Measurements from ENCODE around the gene UBE2QL1.

DNA sequence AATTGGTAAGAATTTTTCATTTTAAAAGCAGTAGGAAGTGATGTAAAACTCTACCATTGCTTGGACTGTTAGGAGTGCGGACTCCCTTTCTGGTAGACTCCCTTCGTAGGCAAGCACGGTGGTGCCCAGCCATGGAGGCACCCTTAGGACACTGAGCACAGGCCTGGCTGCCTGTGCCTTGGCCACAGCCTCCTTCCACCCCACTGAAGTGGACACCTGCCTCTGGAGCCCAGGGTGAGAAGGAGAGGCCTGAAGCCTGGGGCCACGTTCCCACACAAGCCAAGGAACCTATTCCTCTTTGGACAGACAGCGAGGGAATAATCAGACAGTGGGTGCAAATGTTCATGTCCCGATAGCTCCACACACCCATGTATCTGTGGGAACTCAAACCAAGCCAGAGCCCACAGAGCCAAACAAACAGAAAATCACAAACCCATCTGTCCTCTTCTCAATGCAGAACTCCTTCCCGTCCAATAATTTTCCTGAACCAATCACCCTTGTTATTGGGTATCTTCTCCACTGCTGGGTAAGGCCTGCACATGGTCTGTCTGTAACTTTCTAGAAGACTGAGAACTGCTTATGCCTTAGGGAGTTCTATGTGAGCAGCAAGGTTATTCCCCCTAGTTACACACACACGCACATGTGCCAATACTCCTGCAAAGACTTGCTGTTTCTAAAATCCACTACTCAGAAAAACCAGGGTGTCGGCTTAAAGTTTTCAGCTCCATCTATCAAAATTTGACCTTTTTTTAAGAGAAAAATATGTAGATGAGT is 45.2 kb downstream of the UBE2QL1 start:
- TF ChIP-seq CTCF (IDR thresholded peaks at IDR 0.05; ENCODE audit: low read length) (no peak), EZH2 (IDR thresholded peaks at IDR 0.05; ENCODE audit: borderline replicate concordance, low read length) (no peak)

Measured in OCI-LY1 (cell line).